ENCODE data around the gene PTER.

Gene PTER

DNA sequence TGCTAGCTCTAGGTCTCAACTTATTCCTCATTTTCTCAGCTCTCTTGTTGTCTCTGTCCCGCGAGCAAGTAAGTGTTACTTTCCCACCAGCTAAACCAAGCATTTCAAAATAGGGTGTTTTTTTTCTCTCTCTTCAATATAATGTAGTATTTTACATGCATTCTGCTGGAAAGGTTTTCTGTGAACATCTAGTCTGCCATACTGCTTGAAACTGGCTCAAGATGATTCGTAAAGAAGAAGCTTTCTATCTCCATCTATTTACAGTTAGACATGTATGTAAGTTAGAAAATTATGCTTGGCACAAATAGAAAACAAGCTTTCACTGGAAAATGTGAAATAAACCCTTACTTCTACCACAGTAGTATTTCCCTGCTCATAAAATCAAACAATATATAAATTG is 53.7 kb downstream of the PTER start:
- Histone ChIP-seq H3K27ac (replicated peaks) (no peak overlapping the region), H3K27me3 (ENCODE audit: insufficient read depth, poor library complexity, severe bottlenecking) (no peaks in the 10 kb centered on the region), H3K4me3 (replicated peaks; ENCODE audit: insufficient read depth, low read length) (no peak overlapping the region)
- TF ChIP-seq, protein P1, sequence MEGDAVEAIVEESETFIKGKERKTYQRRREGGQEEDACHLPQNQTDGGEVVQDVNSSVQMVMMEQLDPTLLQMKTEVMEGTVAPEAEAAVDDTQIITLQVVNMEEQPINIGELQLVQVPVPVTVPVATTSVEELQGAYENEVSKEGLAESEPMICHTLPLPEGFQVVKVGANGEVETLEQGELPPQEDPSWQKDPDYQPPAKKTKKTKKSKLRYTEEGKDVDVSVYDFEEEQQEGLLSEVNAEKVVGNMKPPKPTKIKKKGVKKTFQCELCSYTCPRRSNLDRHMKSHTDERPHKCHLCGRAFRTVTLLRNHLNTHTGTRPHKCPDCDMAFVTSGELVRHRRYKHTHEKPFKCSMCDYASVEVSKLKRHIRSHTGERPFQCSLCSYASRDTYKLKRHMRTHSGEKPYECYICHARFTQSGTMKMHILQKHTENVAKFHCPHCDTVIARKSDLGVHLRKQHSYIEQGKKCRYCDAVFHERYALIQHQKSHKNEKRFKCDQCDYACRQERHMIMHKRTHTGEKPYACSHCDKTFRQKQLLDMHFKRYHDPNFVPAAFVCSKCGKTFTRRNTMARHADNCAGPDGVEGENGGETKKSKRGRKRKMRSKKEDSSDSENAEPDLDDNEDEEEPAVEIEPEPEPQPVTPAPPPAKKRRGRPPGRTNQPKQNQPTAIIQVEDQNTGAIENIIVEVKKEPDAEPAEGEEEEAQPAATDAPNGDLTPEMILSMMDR (IDR thresholded peaks at IDR 0.05; ENCODE audit: insufficient read depth, low read length): no peak
- no peak for TF ChIP-seq GABPA (IDR thresholded peaks at IDR 0.05; ENCODE audit: low read depth)
- no peak for TF ChIP-seq SPI1 (IDR thresholded peaks at IDR 0.05; ENCODE audit: borderline replicate concordance, low read depth)
- no peak for TF ChIP-seq POLR2AphosphoS5 (IDR thresholded peaks at IDR 0.05; ENCODE audit: low read depth)
- TF ChIP-seq, protein P2, sequence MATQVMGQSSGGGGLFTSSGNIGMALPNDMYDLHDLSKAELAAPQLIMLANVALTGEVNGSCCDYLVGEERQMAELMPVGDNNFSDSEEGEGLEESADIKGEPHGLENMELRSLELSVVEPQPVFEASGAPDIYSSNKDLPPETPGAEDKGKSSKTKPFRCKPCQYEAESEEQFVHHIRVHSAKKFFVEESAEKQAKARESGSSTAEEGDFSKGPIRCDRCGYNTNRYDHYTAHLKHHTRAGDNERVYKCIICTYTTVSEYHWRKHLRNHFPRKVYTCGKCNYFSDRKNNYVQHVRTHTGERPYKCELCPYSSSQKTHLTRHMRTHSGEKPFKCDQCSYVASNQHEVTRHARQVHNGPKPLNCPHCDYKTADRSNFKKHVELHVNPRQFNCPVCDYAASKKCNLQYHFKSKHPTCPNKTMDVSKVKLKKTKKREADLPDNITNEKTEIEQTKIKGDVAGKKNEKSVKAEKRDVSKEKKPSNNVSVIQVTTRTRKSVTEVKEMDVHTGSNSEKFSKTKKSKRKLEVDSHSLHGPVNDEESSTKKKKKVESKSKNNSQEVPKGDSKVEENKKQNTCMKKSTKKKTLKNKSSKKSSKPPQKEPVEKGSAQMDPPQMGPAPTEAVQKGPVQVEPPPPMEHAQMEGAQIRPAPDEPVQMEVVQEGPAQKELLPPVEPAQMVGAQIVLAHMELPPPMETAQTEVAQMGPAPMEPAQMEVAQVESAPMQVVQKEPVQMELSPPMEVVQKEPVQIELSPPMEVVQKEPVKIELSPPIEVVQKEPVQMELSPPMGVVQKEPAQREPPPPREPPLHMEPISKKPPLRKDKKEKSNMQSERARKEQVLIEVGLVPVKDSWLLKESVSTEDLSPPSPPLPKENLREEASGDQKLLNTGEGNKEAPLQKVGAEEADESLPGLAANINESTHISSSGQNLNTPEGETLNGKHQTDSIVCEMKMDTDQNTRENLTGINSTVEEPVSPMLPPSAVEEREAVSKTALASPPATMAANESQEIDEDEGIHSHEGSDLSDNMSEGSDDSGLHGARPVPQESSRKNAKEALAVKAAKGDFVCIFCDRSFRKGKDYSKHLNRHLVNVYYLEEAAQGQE (IDR thresholded peaks at IDR 0.05; ENCODE audit: insufficient replicate concordance, low read depth): no peak
- no peak for DNase-seq (ENCODE audit: low read depth in 1 of 2, low spot score in 1 of 2)

DNA sequence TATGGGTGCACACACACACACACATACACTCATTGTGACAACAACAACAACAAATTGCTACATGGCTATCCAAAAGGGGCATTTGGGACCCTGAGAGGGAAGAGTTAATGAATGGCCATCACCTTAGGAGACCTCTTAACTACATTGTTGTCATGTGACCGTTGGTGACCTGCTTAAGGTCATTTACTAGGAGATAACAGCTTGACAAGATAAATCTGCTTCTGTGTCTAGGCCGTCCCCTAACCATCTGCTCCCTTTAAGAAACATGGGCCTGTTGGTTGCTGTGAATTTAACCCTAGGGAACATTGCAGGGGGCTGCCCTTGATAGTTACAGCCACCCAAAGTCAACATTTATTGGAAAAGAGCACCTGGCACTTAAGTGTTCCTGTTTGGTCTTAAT is 55.1 kb downstream of the PTER start:
- TF ChIP-seq, protein P2 (IDR thresholded peaks at IDR 0.05; ENCODE audit: insufficient replicate concordance, low read depth): no peak
- no peak for TF ChIP-seq POLR2AphosphoS5 (IDR thresholded peaks at IDR 0.05; ENCODE audit: low read depth)
- TF ChIP-seq SPI1 (IDR thresholded peaks at IDR 0.05; ENCODE audit: borderline replicate concordance, low read depth): no peak
- TF ChIP-seq, protein P1 (IDR thresholded peaks at IDR 0.05; ENCODE audit: insufficient read depth, low read length): no peak
- no peak for TF ChIP-seq GABPA (IDR thresholded peaks at IDR 0.05; ENCODE audit: low read depth)
- no peak overlapping the region for H3K4me3 ChIP-seq (replicated peaks; ENCODE audit: insufficient read depth, low read length)
- no peaks in the 10 kb centered on the region for H3K27me3 ChIP-seq (ENCODE audit: insufficient read depth, poor library complexity, severe bottlenecking)
- no peak overlapping the region for H3K27ac ChIP-seq (replicated peaks)
- DNase-seq (ENCODE audit: low read depth in 1 of 2, low spot score in 1 of 2): no peak

DNA sequence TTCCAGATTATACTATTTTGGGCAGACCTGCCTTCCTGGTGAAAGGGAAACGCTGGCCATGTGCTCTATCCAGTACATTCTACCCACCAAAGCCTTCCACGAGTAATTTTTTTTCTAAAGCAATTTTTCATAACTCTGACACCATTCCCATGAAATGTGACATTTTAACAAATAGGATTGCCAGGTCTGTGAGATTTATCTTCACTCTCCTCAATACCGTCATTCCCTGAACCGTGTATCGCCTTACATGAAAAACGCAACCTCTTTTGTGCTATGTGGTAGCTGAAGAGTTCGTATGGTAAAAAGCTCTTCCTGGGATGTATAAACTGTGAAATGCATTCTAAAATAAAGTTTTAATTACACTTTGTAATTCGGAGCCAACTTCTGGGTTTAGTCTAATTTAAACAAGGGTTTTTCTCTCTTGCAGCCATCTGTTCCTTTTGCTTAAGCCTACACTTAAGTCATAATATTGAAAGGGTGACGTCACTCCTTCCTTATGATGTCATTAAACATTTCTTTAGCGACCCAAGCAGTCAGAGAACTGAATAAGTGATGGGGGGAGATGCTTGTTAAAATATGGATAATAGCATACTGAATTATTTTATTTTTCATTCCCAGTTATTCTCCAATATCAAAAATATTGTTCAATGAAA is 57.2 kb downstream of the PTER start:
- TF ChIP-seq, protein P1 (IDR thresholded peaks at IDR 0.05; ENCODE audit: insufficient read depth, low read length): no peak
- DNase-seq (ENCODE audit: low read depth in 1 of 2, low spot score in 1 of 2): no peak
- Histone ChIP-seq H3K4me3 (replicated peaks; ENCODE audit: insufficient read depth, low read length) (no peak overlapping the region), H3K27me3 (ENCODE audit: insufficient read depth, poor library complexity, severe bottlenecking) (no peaks in the 10 kb centered on the region), H3K27ac (replicated peaks) (no peak overlapping the region)

DNA sequence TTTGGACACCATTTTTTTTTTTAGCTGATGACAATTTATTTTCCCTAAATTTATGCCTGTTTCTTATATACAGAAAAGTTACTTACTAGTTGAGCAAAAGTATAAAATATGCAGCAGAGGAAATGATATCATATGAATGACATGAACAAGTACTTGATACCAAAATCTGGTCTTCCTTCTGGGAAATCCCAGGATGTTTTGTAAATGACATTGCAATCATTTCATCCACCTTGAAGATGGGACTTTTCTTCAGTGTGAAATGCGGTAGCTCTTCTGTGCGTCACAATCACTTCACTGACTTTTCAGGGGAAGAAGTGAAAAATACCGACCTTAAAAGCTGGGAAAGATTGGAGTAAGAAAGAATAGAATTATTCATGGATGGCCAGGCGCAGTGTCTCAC is 61.1 kb downstream of the PTER start:
- Histone ChIP-seq H3K4me3 (replicated peaks; ENCODE audit: insufficient read depth, low read length) (no peak overlapping the region), H3K27ac (replicated peaks) (no peak overlapping the region), H3K27me3 (ENCODE audit: insufficient read depth, poor library complexity, severe bottlenecking) (no peaks in the 10 kb centered on the region)
- no peak for DNase-seq (ENCODE audit: low read depth in 1 of 2, low spot score in 1 of 2)
- TF ChIP-seq, protein P2 (IDR thresholded peaks at IDR 0.05; ENCODE audit: insufficient replicate concordance, low read depth): no peak
- TF ChIP-seq POLR2AphosphoS5 (IDR thresholded peaks at IDR 0.05; ENCODE audit: low read depth): no peak
- no peak for TF ChIP-seq SPI1 (IDR thresholded peaks at IDR 0.05; ENCODE audit: borderline replicate concordance, low read depth)
- TF ChIP-seq, protein P1 (IDR thresholded peaks at IDR 0.05; ENCODE audit: insufficient read depth, low read length): no peak
- no peak for TF ChIP-seq GABPA (IDR thresholded peaks at IDR 0.05; ENCODE audit: low read depth)
